Endothelial cell of umbilical vein (primary cell): Measurements from ENCODE around the gene FBXL17.

Experiments
- CTCF ChIP-seq, 2 donors: IDR thresholded peaks; 1 replicate in 1 of 2; 2 replicates in 1 of 2; pipeline ENCODE4 v1.5.1; 2011; ENCODE audit warnings: low read length in 2 of 2, mild to moderate bottlenecking in 2 of 2, moderate library complexity in 2 of 2, control low read depth in 1 of 2, inconsistent platforms in 1 of 2, low read depth in 1 of 2; ENCODE audit not compliant: insufficient read depth in 1 of 2; ENCODE audit errors: extremely low read depth in 1 of 2
- EZH2 ChIP-seq: IDR thresholded peaks from 2 replicates; pipeline ENCODE4 v1.6.1; 2012; ENCODE audit warnings: borderline replicate concordance, low read depth, mild to moderate bottlenecking, moderate library complexity, low read length, inconsistent platforms; ENCODE audit not compliant: severe bottlenecking
- FOS ChIP-seq: IDR thresholded peaks from 2 replicates; pipeline ENCODE4 v1.6.1; 2011; ENCODE audit warnings: mild to moderate bottlenecking, low read length, moderate library complexity, borderline replicate concordance; ENCODE audit not compliant: insufficient read depth
- MAX ChIP-seq: IDR thresholded peaks from 2 replicates; pipeline ENCODE4 v1.6.1; 2011; ENCODE audit not compliant: insufficient read depth, insufficient read length
- MYC ChIP-seq: IDR thresholded peaks from one replicate; pipeline ENCODE4 v1.6.1; 2011; ENCODE audit warnings: mild to moderate bottlenecking, low read depth, low read length
- POLR2AphosphoS5 ChIP-seq: IDR thresholded peaks from 2 replicates; pipeline ENCODE4 v1.6.1; 2012; ENCODE audit warnings: low read depth, mild to moderate bottlenecking, control low read depth, low read length, moderate library complexity; ENCODE audit not compliant: insufficient read depth

- TF ChIP-seq EZH2 (no peak), CTCF (IDR thresholded peaks at IDR 0.05; ENCODE audit: extremely low read depth in 1 of 2, insufficient read depth in 1 of 2, low read depth in 1 of 2, low read length in 2 of 2) (no peak), MYC (no peak), POLR2AphosphoS5 (no peak), FOS (no peak), MAX (no peak)
Observed at GRCh38 chr5:107916731-107917725, 464.9 kb downstream of the FBXL17 start.
